Measurements from ENCODE around the gene CPNE7. TPM values are rescaled to one million over a fixed set of nuclear protein-coding genes. Genes with fewer than 3 reads are reported as not detected.

CPNE7 gene
- total and polyA plus RNA-seq, 2 of the 13 experiments (the other 11 are each of a cell fraction or from before 2014, with no cell fraction given), result 0.59 TPM; not detected in 1

GRCh38 chr16:89560378-89561141 lies 15.0 kb upstream of the CPNE7 start, which contains the start of gene RPL13 (continued):
- peak; percentile 43 for TF ChIP-seq ZNF773 (CRISPR knock-in tag; IDR thresholded peaks at IDR 0.05; ENCODE audit: borderline replicate concordance)
- TF ChIP-seq RERE (CRISPR knock-in tag; IDR thresholded peaks at IDR 0.05; ENCODE audit: low read depth), result peak; percentile 68; the same call in 1 of the 2 replicates
- no peak for TF ChIP-seq PAX8 (CRISPR knock-in tag; IDR thresholded peaks at IDR 0.05; ENCODE audit: borderline replicate concordance)
- TF ChIP-seq FOXP1 (IDR thresholded peaks at IDR 0.05), result no peak
- TF ChIP-seq FOXP1 (CRISPR knock-in tag; IDR thresholded peaks at IDR 0.05), result peak; percentile 22; the same call in 1 of the 2 replicates
- TF ChIP-seq PBX2 (CRISPR knock-in tag; IDR thresholded peaks at IDR 0.05), result no peak
- TF ChIP-seq ZNF143 (CRISPR knock-in tag; IDR thresholded peaks at IDR 0.05), result peak; percentile 96
- TF ChIP-seq ZMYM2 (CRISPR knock-in tag; IDR thresholded peaks at IDR 0.05), result no peak
- TF ChIP-seq ZNF788 (CRISPR knock-in tag; IDR thresholded peaks at IDR 0.05; ENCODE audit: borderline replicate concordance), result peak; percentile 57; the same call in 1 of the 2 replicates
- TF ChIP-seq ZBTB38 (CRISPR knock-in tag; IDR thresholded peaks at IDR 0.05), result peak; percentile 70
- peak; percentile 94 for TF ChIP-seq ZNF235 (CRISPR knock-in tag; IDR thresholded peaks at IDR 0.05; ENCODE audit: borderline replicate concordance)
- peak; percentile 95 for TF ChIP-seq ASH2L (IDR thresholded peaks at IDR 0.05; ENCODE audit: insufficient read length, low read depth, low read length)
- TF ChIP-seq MBNL3 (CRISPR knock-in tag; conservative IDR thresholded peaks at IDR 0.05), result no peak
- TF ChIP-seq GTF2F1 (IDR thresholded peaks at IDR 0.05; ENCODE audit: low read length), result peak; percentile 92
- peak; percentile 72; the same call in 1 of the 2 replicates for TF ChIP-seq GZF1 (CRISPR knock-in tag; IDR thresholded peaks at IDR 0.05)
- TF ChIP-seq ADNP (CRISPR knock-in tag; IDR thresholded peaks at IDR 0.05), result no peak
- TF ChIP-seq ZNF619 (CRISPR knock-in tag; IDR thresholded peaks at IDR 0.05), result no peak
- peak; percentile 83; the same call in 1 of the 2 replicates for TF ChIP-seq ZNF557 (CRISPR knock-in tag; IDR thresholded peaks at IDR 0.05)
- TF ChIP-seq CENPX (CRISPR knock-in tag; IDR thresholded peaks at IDR 0.05), result no peak
- peak; percentile 96 for TF ChIP-seq ZNF782 (CRISPR knock-in tag; IDR thresholded peaks at IDR 0.05; ENCODE audit: borderline replicate concordance)
- TF ChIP-seq KDM3A (CRISPR knock-in tag; IDR thresholded peaks at IDR 0.05; ENCODE audit: low read depth), result peak; percentile 33
- TF ChIP-seq ZFP90 (CRISPR knock-in tag; IDR thresholded peaks at IDR 0.05; ENCODE audit: borderline replicate concordance), result no peak
- TF ChIP-seq ZNF670 (CRISPR knock-in tag; IDR thresholded peaks at IDR 0.05; ENCODE audit: borderline replicate concordance), result no peak; the same call in 1 of the 2 replicates
- peak; percentile 44; the same call in 1 of the 2 replicates for TF ChIP-seq CBX5 (CRISPR knock-in tag; IDR thresholded peaks at IDR 0.05; ENCODE audit: borderline replicate concordance)

Measured in HepG2 (cell line).